Measurements from ENCODE around the gene MYO1E.

MYO1E gene

GRCh38 chr15:59369597-59369996 lies 3.1 kb downstream of the MYO1E start:
- Histone ChIP-seq H3K36me3 (ENCODE audit: control insufficient read depth in 2 of 2, insufficient read depth in 2 of 2, low read length in 2 of 2) (no peaks in the 10 kb centered on the region), H3K9ac (ENCODE audit: low read length in 2 of 2) (no peak overlapping the region), H3K4me1 (ENCODE audit: control insufficient read depth, insufficient read depth, low read length) (peaks cover 7% of the 10 kb centered on the region), H3K27ac (ENCODE audit: low read length) (no peak overlapping the region), H3K9me3 (ENCODE audit: control insufficient read depth in 2 of 2, low read length in 2 of 2) (no peaks in the 10 kb centered on the region), H3K4me3 (ENCODE audit: low read length in 2 of 2) (no peak overlapping the region), H3K27me3 (ENCODE audit: control insufficient read depth in 1 of 2, insufficient read depth in 2 of 2, low read length in 2 of 2) (no peaks in the 10 kb centered on the region)

GRCh38 chr15:59367022-59367451 lies 5.6 kb downstream of the MYO1E start:
- Histone ChIP-seq H3K9ac (ENCODE audit: low read length in 2 of 2) (no peak overlapping the region), H3K4me1 (ENCODE audit: control insufficient read depth, insufficient read depth, low read length) (peaks cover 7% of the 10 kb centered on the region), H3K36me3 (ENCODE audit: control insufficient read depth in 2 of 2, insufficient read depth in 2 of 2, low read length in 2 of 2) (no peaks in the 10 kb centered on the region), H3K4me3 (ENCODE audit: low read length in 2 of 2) (no peak overlapping the region), H3K9me3 (ENCODE audit: control insufficient read depth in 2 of 2, low read length in 2 of 2) (no peaks in the 10 kb centered on the region), H3K27me3 (ENCODE audit: control insufficient read depth in 1 of 2, insufficient read depth in 2 of 2, low read length in 2 of 2) (no peaks in the 10 kb centered on the region), H3K27ac (ENCODE audit: low read length) (no peak overlapping the region)

- no peaks in the 10 kb centered on the region for H3K36me3 ChIP-seq (ENCODE audit: control insufficient read depth in 2 of 2, insufficient read depth in 2 of 2, low read length in 2 of 2)
- no peaks in the 10 kb centered on the region for H3K27me3 ChIP-seq (ENCODE audit: control insufficient read depth in 1 of 2, insufficient read depth in 2 of 2, low read length in 2 of 2)
- H3K4me1 ChIP-seq (ENCODE audit: control insufficient read depth, insufficient read depth, low read length): peaks cover 5% of the 10 kb centered on the region
- no peak overlapping the region for H3K4me3 ChIP-seq (ENCODE audit: low read length in 2 of 2)
- H3K9me3 ChIP-seq (ENCODE audit: control insufficient read depth in 2 of 2, low read length in 2 of 2): no peaks in the 10 kb centered on the region
- no peak overlapping the region for H3K9ac ChIP-seq (ENCODE audit: low read length in 2 of 2)
- H3K27ac ChIP-seq (ENCODE audit: low read length): no peak overlapping the region
Observed at GRCh38 chr15:59366333-59367021, 6.2 kb downstream of the MYO1E start.

GRCh38 chr15:59364248-59364647 lies 8.4 kb downstream of the MYO1E start:
- H3K27ac ChIP-seq (ENCODE audit: low read length): no peak overlapping the region
- no peak overlapping the region for H3K4me3 ChIP-seq (ENCODE audit: low read length in 2 of 2)
- no peaks in the 10 kb centered on the region for H3K27me3 ChIP-seq (ENCODE audit: control insufficient read depth in 1 of 2, insufficient read depth in 2 of 2, low read length in 2 of 2)
- H3K4me1 ChIP-seq (ENCODE audit: control insufficient read depth, insufficient read depth, low read length): peaks cover 2% of the 10 kb centered on the region
- H3K9me3 ChIP-seq (ENCODE audit: control insufficient read depth in 2 of 2, low read length in 2 of 2): no peaks in the 10 kb centered on the region
- no peak overlapping the region for H3K9ac ChIP-seq (ENCODE audit: low read length in 2 of 2)
- no peaks in the 10 kb centered on the region for H3K36me3 ChIP-seq (ENCODE audit: control insufficient read depth in 2 of 2, insufficient read depth in 2 of 2, low read length in 2 of 2)

GRCh38 chr15:59362331-59362730 lies 10.3 kb downstream of the MYO1E start:
- H3K4me1 ChIP-seq (ENCODE audit: control insufficient read depth, insufficient read depth, low read length): peaks cover 2% of the 10 kb centered on the region
- H3K27me3 ChIP-seq (ENCODE audit: control insufficient read depth in 1 of 2, insufficient read depth in 2 of 2, low read length in 2 of 2): no peaks in the 10 kb centered on the region
- H3K27ac ChIP-seq (ENCODE audit: low read length): no peak overlapping the region
- H3K4me3 ChIP-seq (ENCODE audit: low read length in 2 of 2): no peak overlapping the region
- H3K9ac ChIP-seq (ENCODE audit: low read length in 2 of 2): no peak overlapping the region
- H3K36me3 ChIP-seq (ENCODE audit: control insufficient read depth in 2 of 2, insufficient read depth in 2 of 2, low read length in 2 of 2): peaks cover 0 to 2% of the 10 kb centered on the region in 2 donors
- H3K9me3 ChIP-seq (ENCODE audit: control insufficient read depth in 2 of 2, low read length in 2 of 2): no peaks in the 10 kb centered on the region

- H3K27ac ChIP-seq (ENCODE audit: low read length): no peak overlapping the region
- H3K27me3 ChIP-seq (ENCODE audit: control insufficient read depth in 1 of 2, insufficient read depth in 2 of 2, low read length in 2 of 2): no peaks in the 10 kb centered on the region
- H3K36me3 ChIP-seq (ENCODE audit: control insufficient read depth in 2 of 2, insufficient read depth in 2 of 2, low read length in 2 of 2): peaks cover 0 to 2% of the 10 kb centered on the region in 2 donors
- no peak overlapping the region for H3K9ac ChIP-seq (ENCODE audit: low read length in 2 of 2)
- peaks cover 2% of the 10 kb centered on the region for H3K4me1 ChIP-seq (ENCODE audit: control insufficient read depth, insufficient read depth, low read length)
- H3K9me3 ChIP-seq (ENCODE audit: control insufficient read depth in 2 of 2, low read length in 2 of 2): no peaks in the 10 kb centered on the region
- no peak overlapping the region for H3K4me3 ChIP-seq (ENCODE audit: low read length in 2 of 2)
Observed at GRCh38 chr15:59360896-59361295, 11.8 kb downstream of the MYO1E start.

GRCh38 chr15:59360305-59360704 lies 12.4 kb downstream of the MYO1E start:
- Histone ChIP-seq H3K4me1 (ENCODE audit: control insufficient read depth, insufficient read depth, low read length) (peaks cover 2% of the 10 kb centered on the region), H3K27ac (ENCODE audit: low read length) (no peak overlapping the region), H3K9ac (ENCODE audit: low read length in 2 of 2) (no peak overlapping the region), H3K4me3 (ENCODE audit: low read length in 2 of 2) (no peak overlapping the region), H3K36me3 (ENCODE audit: control insufficient read depth in 2 of 2, insufficient read depth in 2 of 2, low read length in 2 of 2) (peaks cover 0 to 2% of the 10 kb centered on the region in 2 donors), H3K27me3 (ENCODE audit: control insufficient read depth in 1 of 2, insufficient read depth in 2 of 2, low read length in 2 of 2) (no peaks in the 10 kb centered on the region), H3K9me3 (ENCODE audit: control insufficient read depth in 2 of 2, low read length in 2 of 2) (no peaks in the 10 kb centered on the region)

GRCh38 chr15:59355730-59356129 lies 16.9 kb downstream of the MYO1E start:
- no peak overlapping the region for H3K27ac ChIP-seq (ENCODE audit: low read length)
- peaks cover 0 to 2% of the 10 kb centered on the region in 2 donors for H3K36me3 ChIP-seq (ENCODE audit: control insufficient read depth in 2 of 2, insufficient read depth in 2 of 2, low read length in 2 of 2)
- H3K27me3 ChIP-seq (ENCODE audit: control insufficient read depth in 1 of 2, insufficient read depth in 2 of 2, low read length in 2 of 2): no peaks in the 10 kb centered on the region
- no peak overlapping the region for H3K4me3 ChIP-seq (ENCODE audit: low read length in 2 of 2)
- H3K9me3 ChIP-seq (ENCODE audit: control insufficient read depth in 2 of 2, low read length in 2 of 2): no peaks in the 10 kb centered on the region
- peaks cover 2% of the 10 kb centered on the region for H3K4me1 ChIP-seq (ENCODE audit: control insufficient read depth, insufficient read depth, low read length)
- no peak overlapping the region for H3K9ac ChIP-seq (ENCODE audit: low read length in 2 of 2)

- Histone ChIP-seq H3K27me3 (ENCODE audit: control insufficient read depth in 1 of 2, insufficient read depth in 2 of 2, low read length in 2 of 2) (no peaks in the 10 kb centered on the region), H3K4me3 (ENCODE audit: low read length in 2 of 2) (no peak overlapping the region), H3K27ac (ENCODE audit: low read length) (no peak overlapping the region), H3K9ac (ENCODE audit: low read length in 2 of 2) (no peak overlapping the region), H3K36me3 (ENCODE audit: control insufficient read depth in 2 of 2, insufficient read depth in 2 of 2, low read length in 2 of 2) (peaks cover 0 to 2% of the 10 kb centered on the region in 2 donors), H3K4me1 (ENCODE audit: control insufficient read depth, insufficient read depth, low read length) (no peaks in the 10 kb centered on the region), H3K9me3 (ENCODE audit: control insufficient read depth in 2 of 2, low read length in 2 of 2) (no peaks in the 10 kb centered on the region)
Observed at GRCh38 chr15:59354417-59355031, 18.1 kb downstream of the MYO1E start.

GRCh38 chr15:59353994-59354416 lies 18.7 kb downstream of the MYO1E start:
- H3K9ac ChIP-seq (ENCODE audit: low read length in 2 of 2): no peak overlapping the region
- no peaks in the 10 kb centered on the region for H3K9me3 ChIP-seq (ENCODE audit: control insufficient read depth in 2 of 2, low read length in 2 of 2)
- H3K36me3 ChIP-seq (ENCODE audit: control insufficient read depth in 2 of 2, insufficient read depth in 2 of 2, low read length in 2 of 2): peaks cover 0 to 2% of the 10 kb centered on the region in 2 donors
- no peaks in the 10 kb centered on the region for H3K27me3 ChIP-seq (ENCODE audit: control insufficient read depth in 1 of 2, insufficient read depth in 2 of 2, low read length in 2 of 2)
- H3K4me3 ChIP-seq (ENCODE audit: low read length in 2 of 2): no peak overlapping the region
- no peak overlapping the region for H3K27ac ChIP-seq (ENCODE audit: low read length)
- H3K4me1 ChIP-seq (ENCODE audit: control insufficient read depth, insufficient read depth, low read length): no peaks in the 10 kb centered on the region

GRCh38 chr15:59352683-59353082 lies 20.0 kb downstream of the MYO1E start:
- Histone ChIP-seq H3K27ac (ENCODE audit: low read length) (no peak overlapping the region), H3K4me3 (ENCODE audit: low read length in 2 of 2) (no peak overlapping the region), H3K9ac (ENCODE audit: low read length in 2 of 2) (no peak overlapping the region), H3K27me3 (ENCODE audit: control insufficient read depth in 1 of 2, insufficient read depth in 2 of 2, low read length in 2 of 2) (no peaks in the 10 kb centered on the region), H3K9me3 (ENCODE audit: control insufficient read depth in 2 of 2, low read length in 2 of 2) (no peaks in the 10 kb centered on the region), H3K36me3 (ENCODE audit: control insufficient read depth in 2 of 2, insufficient read depth in 2 of 2, low read length in 2 of 2) (peaks cover 0 to under 1% of the 10 kb centered on the region in 2 donors), H3K4me1 (ENCODE audit: control insufficient read depth, insufficient read depth, low read length) (no peaks in the 10 kb centered on the region)

Measured in stomach smooth muscle (tissue), 2 donors.